ENCODE results near the gene CD82. TPM values are rescaled to one million over a fixed set of nuclear protein-coding genes. Genes with fewer than 3 reads are reported as not detected.

Gene CD82
- total RNA-seq, 1 donor: 23.2 TPM

GRCh38 chr11:44566952-44567875 lies 1.8 kb downstream of the CD82 start:
- no peaks in the 10 kb centered on the region for H4K20me1 ChIP-seq (ENCODE audit: insufficient read depth, low read length)
- H3K27ac ChIP-seq (ENCODE audit: low read depth, low read length): peak overlapping the region; percentile 89
- no peaks in the 10 kb centered on the region for H3K36me3 ChIP-seq (ENCODE audit: insufficient read depth, low read length)
- peaks cover 37% of the 10 kb centered on the region for H3K79me2 ChIP-seq (ENCODE audit: insufficient read depth, low read length)
- peak overlapping the region; percentile 17 for H3K4me3 ChIP-seq (ENCODE audit: insufficient read depth, low read length)
- H3K4me2 ChIP-seq (ENCODE audit: insufficient read depth, low read length): peak overlapping the region; percentile 80
- peaks cover 69% of the 10 kb centered on the region for H3K4me1 ChIP-seq (ENCODE audit: insufficient read depth, low read length)
- H3K9me3 ChIP-seq (ENCODE audit: low read depth, low read length): no peaks in the 10 kb centered on the region
- H3K27me3 ChIP-seq (ENCODE audit: insufficient read depth, low read length): no peaks in the 10 kb centered on the region
- H2AFZ ChIP-seq (ENCODE audit: low read length): no peak overlapping the region
- DNase-seq (ENCODE audit: insufficient read length, low spot score, missing footprints): no peak
- TF ChIP-seq, protein P1, sequence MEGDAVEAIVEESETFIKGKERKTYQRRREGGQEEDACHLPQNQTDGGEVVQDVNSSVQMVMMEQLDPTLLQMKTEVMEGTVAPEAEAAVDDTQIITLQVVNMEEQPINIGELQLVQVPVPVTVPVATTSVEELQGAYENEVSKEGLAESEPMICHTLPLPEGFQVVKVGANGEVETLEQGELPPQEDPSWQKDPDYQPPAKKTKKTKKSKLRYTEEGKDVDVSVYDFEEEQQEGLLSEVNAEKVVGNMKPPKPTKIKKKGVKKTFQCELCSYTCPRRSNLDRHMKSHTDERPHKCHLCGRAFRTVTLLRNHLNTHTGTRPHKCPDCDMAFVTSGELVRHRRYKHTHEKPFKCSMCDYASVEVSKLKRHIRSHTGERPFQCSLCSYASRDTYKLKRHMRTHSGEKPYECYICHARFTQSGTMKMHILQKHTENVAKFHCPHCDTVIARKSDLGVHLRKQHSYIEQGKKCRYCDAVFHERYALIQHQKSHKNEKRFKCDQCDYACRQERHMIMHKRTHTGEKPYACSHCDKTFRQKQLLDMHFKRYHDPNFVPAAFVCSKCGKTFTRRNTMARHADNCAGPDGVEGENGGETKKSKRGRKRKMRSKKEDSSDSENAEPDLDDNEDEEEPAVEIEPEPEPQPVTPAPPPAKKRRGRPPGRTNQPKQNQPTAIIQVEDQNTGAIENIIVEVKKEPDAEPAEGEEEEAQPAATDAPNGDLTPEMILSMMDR (IDR thresholded peaks at IDR 0.05; ENCODE audit: extremely low read depth, low read depth, low read length): peak; percentile 24

DNA sequence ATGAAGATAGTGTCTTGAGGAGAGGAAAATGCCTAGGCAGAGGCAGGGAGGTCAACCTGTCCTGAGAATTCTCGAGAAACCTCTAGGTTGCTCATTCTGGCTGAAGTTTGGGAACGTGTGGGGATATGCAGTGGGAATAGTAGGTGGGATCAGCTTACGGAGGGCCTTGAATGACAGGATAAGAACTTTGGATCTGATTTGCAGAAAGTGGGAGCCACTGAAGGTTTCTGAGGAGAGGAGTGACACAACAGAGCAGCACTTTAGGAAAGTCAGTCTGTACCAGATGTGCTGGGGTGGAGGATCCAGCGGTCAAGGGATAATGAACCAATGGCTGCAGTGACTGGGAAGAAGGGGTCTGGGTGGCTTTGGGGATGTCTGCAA lies 2.4 kb downstream of the CD82 start:
- peaks cover 75% of the 10 kb centered on the region for H3K4me1 ChIP-seq (ENCODE audit: insufficient read depth, low read length)
- peak overlapping the region; percentile 56 for H3K4me2 ChIP-seq (ENCODE audit: insufficient read depth, low read length)
- DNase-seq (ENCODE audit: insufficient read length, low spot score, missing footprints): no peak
- peaks cover 43% of the 10 kb centered on the region for H3K79me2 ChIP-seq (ENCODE audit: insufficient read depth, low read length)
- H3K27ac ChIP-seq (ENCODE audit: low read depth, low read length): peak overlapping the region; percentile 89
- TF ChIP-seq, protein P1 (IDR thresholded peaks at IDR 0.05; ENCODE audit: extremely low read depth, low read depth, low read length): no peak
- H3K9me3 ChIP-seq (ENCODE audit: low read depth, low read length): no peaks in the 10 kb centered on the region
- H4K20me1 ChIP-seq (ENCODE audit: insufficient read depth, low read length): no peaks in the 10 kb centered on the region
- no peaks in the 10 kb centered on the region for H3K36me3 ChIP-seq (ENCODE audit: insufficient read depth, low read length)
- H3K4me3 ChIP-seq (ENCODE audit: insufficient read depth, low read length): no peak overlapping the region
- no peak overlapping the region for H2AFZ ChIP-seq (ENCODE audit: low read length)
- H3K27me3 ChIP-seq (ENCODE audit: insufficient read depth, low read length): no peaks in the 10 kb centered on the region

GRCh38 chr11:44568331-44568657 lies 2.8 kb downstream of the CD82 start:
- no peaks in the 10 kb centered on the region for H3K9me3 ChIP-seq (ENCODE audit: low read depth, low read length)
- DNase-seq (ENCODE audit: insufficient read length, low spot score, missing footprints): no peak
- TF ChIP-seq, protein P1 (IDR thresholded peaks at IDR 0.05; ENCODE audit: extremely low read depth, low read depth, low read length): no peak
- H3K4me3 ChIP-seq (ENCODE audit: insufficient read depth, low read length): no peak overlapping the region
- H2AFZ ChIP-seq (ENCODE audit: low read length): no peak overlapping the region
- peaks cover 45% of the 10 kb centered on the region for H3K79me2 ChIP-seq (ENCODE audit: insufficient read depth, low read length)
- H3K4me2 ChIP-seq (ENCODE audit: insufficient read depth, low read length): peak overlapping the region; percentile 56
- H3K36me3 ChIP-seq (ENCODE audit: insufficient read depth, low read length): no peaks in the 10 kb centered on the region
- peaks cover 78% of the 10 kb centered on the region for H3K4me1 ChIP-seq (ENCODE audit: insufficient read depth, low read length)
- H3K27ac ChIP-seq (ENCODE audit: low read depth, low read length): peak overlapping the region; percentile 89
- H4K20me1 ChIP-seq (ENCODE audit: insufficient read depth, low read length): no peaks in the 10 kb centered on the region
- H3K27me3 ChIP-seq (ENCODE audit: insufficient read depth, low read length): no peaks in the 10 kb centered on the region

- Histone ChIP-seq H3K36me3 (ENCODE audit: insufficient read depth, low read length) (no peaks in the 10 kb centered on the region), H4K20me1 (ENCODE audit: insufficient read depth, low read length) (no peaks in the 10 kb centered on the region), H3K4me3 (ENCODE audit: insufficient read depth, low read length) (peak overlapping the region; percentile 22), H3K27me3 (ENCODE audit: insufficient read depth, low read length) (no peaks in the 10 kb centered on the region), H3K4me2 (ENCODE audit: insufficient read depth, low read length) (peak overlapping the region; percentile 56), H3K4me1 (ENCODE audit: insufficient read depth, low read length) (peaks cover 78% of the 10 kb centered on the region), H2AFZ (ENCODE audit: low read length) (peak overlapping the region; percentile 38), H3K79me2 (ENCODE audit: insufficient read depth, low read length) (peaks cover 50% of the 10 kb centered on the region), H3K27ac (ENCODE audit: low read depth, low read length) (peak overlapping the region; percentile 89), H3K9me3 (ENCODE audit: low read depth, low read length) (no peaks in the 10 kb centered on the region)
- TF ChIP-seq, protein P1 (IDR thresholded peaks at IDR 0.05; ENCODE audit: extremely low read depth, low read depth, low read length): no peak
- DNase-seq (ENCODE audit: insufficient read length, low spot score, missing footprints): peak; percentile 99
These were observed 3.4 kb downstream of the CD82 start for GRCh38 chr11:44568658-44569473.
